OCI-LY7 (cell line): ENCODE data around the gene SATB1. TPM values are rescaled to one million over a fixed set of nuclear protein-coding genes. Genes with fewer than 3 reads are reported as not detected.

Experiments
- BruUV-seq: library from RNA; stranded (reverse); fragments of 400-500 nt; replicated peaks from 2 replicates; lab custom pipeline; 2021; lab: Mats Ljungman, UMichigan
- CTCF ChIA-PET: fragments of 300-600 bp; sonication (Branson Sonifier 250); formaldehyde crosslinking; loops from one replicate; lab custom pipeline; 2022; ENCODE audit warnings: antibody characterized with exemption; ENCODE audit not compliant: unreplicated experiment; lab: Charles Lee
- POLR2A ChIA-PET: fragments of 300-600 bp; sonication (Branson Sonifier 250); formaldehyde crosslinking; loops from one replicate; lab custom pipeline; 2022; ENCODE audit warnings: antibody characterized with exemption; lab: Charles Lee
- DNase-seq: peaks from one replicate; pipeline ENCODE4 v3.0.0-alpha.2; 2015; ENCODE audit warnings: low spot score
- H2AFZ ChIP-seq: fragments of 200-600 bp; sonication (generic), shearing (Covaris generic); 2 replicates; pipeline ENCODE4 v1.6.1; 2014; ENCODE audit warnings: mild to moderate bottlenecking, antibody characterized with exemption, low read length, moderate library complexity
- H3K27ac ChIP-seq: fragments of 200-600 bp; sonication (generic); 2 replicates; pipeline ENCODE4 v1.5.1; 2014; ENCODE audit warnings: mixed run types, low read depth, mild to moderate bottlenecking, moderate library complexity, low read length, inconsistent platforms; ENCODE audit not compliant: poor library complexity, severe bottlenecking
- H3K36me3 ChIP-seq: fragments of 200-600 bp; sonication (generic); 2 replicates; pipeline ENCODE4 v1.6.1; 2014; ENCODE audit warnings: mild to moderate bottlenecking, antibody characterized with exemption, low read length, moderate library complexity, mixed read lengths; ENCODE audit not compliant: insufficient read depth
- H3K4me1 ChIP-seq: fragments of 200-600 bp; sonication (generic); 2 replicates; pipeline ENCODE4 v1.5.1; 2014; ENCODE audit warnings: mild to moderate bottlenecking, low read length; ENCODE audit not compliant: insufficient read depth, poor library complexity, severe bottlenecking
- H3K4me2 ChIP-seq: fragments of 200-600 bp; sonication (generic); 2 replicates; pipeline ENCODE4 v1.6.1; 2014; ENCODE audit warnings: mild to moderate bottlenecking, low read length
- H3K4me3 ChIP-seq: fragments of 200-600 bp; sonication (generic); 2 replicates; pipeline ENCODE4 v1.5.1; 2014; ENCODE audit warnings: mild to moderate bottlenecking, low read depth, low read length; ENCODE audit not compliant: poor library complexity, severe bottlenecking
- H3K79me2 ChIP-seq: fragments of 200-600 bp; sonication (generic); 2 replicates; pipeline ENCODE4 v1.6.1; 2016; ENCODE audit warnings: low read depth, mild to moderate bottlenecking, low read length, moderate library complexity, mixed read lengths; ENCODE audit not compliant: insufficient read depth
- H3K9me2 ChIP-seq: fragments of 200-600 bp; sonication (generic); 2 replicates; pipeline ENCODE4 v1.6.1; 2016; ENCODE audit warnings: mild to moderate bottlenecking, low read length, mixed read lengths; ENCODE audit not compliant: insufficient read depth
- H3K9me3 ChIP-seq: fragments of 200-600 bp; sonication (generic); 2 replicates; pipeline ENCODE4 v1.6.1; 2014; ENCODE audit warnings: mild to moderate bottlenecking, mixed run types, low read length, mixed read lengths
- H4K20me1 ChIP-seq: fragments of 200-600 bp; sonication (generic); 2 replicates; pipeline ENCODE4 v1.6.1; 2014; ENCODE audit warnings: mild to moderate bottlenecking, antibody characterized with exemption, low read length, moderate library complexity, mixed read lengths; ENCODE audit not compliant: insufficient read depth
- CTCF ChIP-seq: fragments of 200-600 bp; sonication (generic); conservative IDR thresholded peaks from 2 replicates; pipeline ENCODE4 v1.5.1; 2014; ENCODE audit warnings: mild to moderate bottlenecking, antibody characterized with exemption, low read length, moderate library complexity, mixed read lengths
- EZH2phosphoT487 ChIP-seq: fragments of 200-600 bp; sonication (generic); IDR thresholded peaks from 2 replicates; pipeline ENCODE4 v1.6.1; 2018; ENCODE audit warnings: low read depth, borderline replicate concordance, mild to moderate bottlenecking, mixed run types, antibody characterized with exemption, low read length, moderate library complexity, mixed read lengths
- intact Hi-C: fragments of 100-400 bp; cut with micrococcal nuclease; formaldehyde crosslinking; loops from one replicate; pipeline ENCODE4 v1.10.0; 2022; ENCODE audit not compliant: unreplicated experiment
- total RNA-seq, 2 experiments: library from RNA; depleted of rRNA in 1 of 2; stranded (reverse); fragments of >200 nt in 1 of 2; shearing (Covaris generic) in 1 of 2; gene quantifications; 2 replicates each; pipeline ENCODE4 v1.2.3, GENCODE V29; 2014 to 2022

SATB1 gene
- total RNA-seq, 2 experiments from 2014 or later = 2.5 to 5.6 TPM

- intact Hi-C loops = no loop called here
- CTCF ChIA-PET = interaction anchor here (1.9 kb wide), 1 partner anchor 11 kb away, joined by 5 read pairs; no protein-coding TSS in a partner anchor
- no peak overlapping the region for H3K4me3 ChIP-seq
- peak overlapping the region; percentile 48; the same call in 1 of the 2 replicates for H2AFZ ChIP-seq
- no peaks in the 10 kb centered on the region for H3K9me3 ChIP-seq
- H4K20me1 ChIP-seq = no peaks in the 10 kb centered on the region
- no peaks in the 10 kb centered on the region for H3K4me1 ChIP-seq
- no peak for DNase-seq
- H3K79me2 ChIP-seq = no peaks in the 10 kb centered on the region
- H3K4me2 ChIP-seq = no peak overlapping the region
- H3K9me2 ChIP-seq = no peaks in the 10 kb centered on the region
- H3K36me3 ChIP-seq = no peaks in the 10 kb centered on the region; the same call in 1 of the 2 replicates
- POLR2A ChIA-PET = interaction anchor here (0.6 kb wide), 1 partner anchor 1240 kb away, joined by 3 read pairs; no protein-coding TSS in a partner anchor
- TF ChIP-seq EZH2phosphoT487 (no peak), CTCF (no peak)
- H3K27ac ChIP-seq = no peak overlapping the region
- BruUV-seq = no TSS peak
Measured at GRCh38 chr3:18403061-18403460, 22.1 kb downstream of the SATB1 start.

GRCh38 chr3:18402239-18402799 is 22.8 kb downstream of the SATB1 start:
- no peaks in the 10 kb centered on the region for H3K4me1 ChIP-seq
- no peak overlapping the region for H3K4me2 ChIP-seq
- intact Hi-C loops = no loop called here
- no peaks in the 10 kb centered on the region for H3K79me2 ChIP-seq
- no peak overlapping the region for H3K27ac ChIP-seq
- DNase-seq = no peak
- ChIA-PET CTCF (interaction anchor here (1.9 kb wide), 1 partner anchor 10 kb away, joined by 5 read pairs; no protein-coding TSS in a partner anchor), POLR2A (interaction anchor here (0.6 to 0.8 kb wide), 2 partner anchors 9 to 1791 kb away, joined by 3 read pairs; no protein-coding TSS in a partner anchor)
- no peaks in the 10 kb centered on the region for H3K9me2 ChIP-seq
- peak overlapping the region; percentile 48; the same call in 1 of the 2 replicates for H2AFZ ChIP-seq
- H3K9me3 ChIP-seq = no peaks in the 10 kb centered on the region
- H3K4me3 ChIP-seq = no peak overlapping the region
- no peaks in the 10 kb centered on the region for H4K20me1 ChIP-seq
- TF ChIP-seq EZH2phosphoT487 (no peak), CTCF (no peak)
- BruUV-seq = no TSS peak
- no peaks in the 10 kb centered on the region; the same call in 1 of the 2 replicates for H3K36me3 ChIP-seq
